SKM-1 (cell line): Measurements from ENCODE around the gene EGFR.

Source experiments
- DNase-seq: peaks from one replicate; lab custom pipeline; 2025; ENCODE audit not compliant: unreplicated experiment; lab: John Stamatoyannopoulos, UW

The EGFR gene

GRCh38 chr7:55240418-55241142 lies 221.8 kb downstream of the EGFR start:
- no peak for DNase-seq

GRCh38 chr7:55241958-55242357 lies 223.1 kb downstream of the EGFR start:
- no peak for DNase-seq

DNA sequence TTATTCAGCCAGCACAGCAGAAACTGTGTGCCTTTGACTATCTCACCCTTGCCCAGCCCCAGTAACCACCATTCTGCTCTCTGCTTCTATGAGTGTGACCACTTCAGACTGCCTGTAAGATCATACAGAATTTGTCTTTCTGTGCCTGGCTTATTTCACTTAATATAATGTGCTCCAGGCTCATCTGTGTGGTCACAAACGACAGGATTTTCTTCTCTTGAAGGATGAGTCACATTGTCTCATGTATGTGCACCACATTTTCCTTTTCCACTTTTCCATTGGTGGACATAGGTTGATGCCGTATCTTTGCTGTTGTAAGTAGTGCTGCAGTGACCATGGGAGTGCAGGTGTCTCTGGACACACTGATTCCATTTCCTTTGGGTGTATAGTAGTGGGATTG lies 223.8 kb downstream of the EGFR start:
- DNase-seq, result no peak

GRCh38 chr7:55244006-55244745 lies 225.4 kb downstream of the EGFR start:
- no peak for DNase-seq

GRCh38 chr7:55245271-55245723 lies 226.5 kb downstream of the EGFR start:
- DNase-seq, result no peak

GRCh38 chr7:55246171-55246570 lies 227.4 kb downstream of the EGFR start:
- DNase-seq, result no peak

DNA sequence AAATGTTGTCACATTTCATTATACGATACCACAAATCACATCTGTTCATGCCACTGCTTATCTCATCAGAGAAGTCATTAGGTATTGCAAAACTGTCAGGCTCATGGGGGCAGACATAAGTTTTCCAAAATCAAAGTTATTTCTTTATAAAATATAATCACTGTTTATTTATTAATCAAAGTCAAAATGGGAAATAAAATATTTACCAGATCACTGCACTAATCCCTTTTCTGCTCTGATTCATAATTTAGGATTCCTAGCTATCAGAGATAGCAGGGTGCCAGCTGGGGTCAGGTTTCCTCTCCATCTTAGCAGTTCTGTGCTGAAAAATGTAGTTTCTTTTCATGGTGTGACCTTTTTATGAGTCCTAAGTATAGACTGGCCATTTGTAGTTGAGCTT lies 228.6 kb downstream of the EGFR start:
- no peak for DNase-seq

DNA sequence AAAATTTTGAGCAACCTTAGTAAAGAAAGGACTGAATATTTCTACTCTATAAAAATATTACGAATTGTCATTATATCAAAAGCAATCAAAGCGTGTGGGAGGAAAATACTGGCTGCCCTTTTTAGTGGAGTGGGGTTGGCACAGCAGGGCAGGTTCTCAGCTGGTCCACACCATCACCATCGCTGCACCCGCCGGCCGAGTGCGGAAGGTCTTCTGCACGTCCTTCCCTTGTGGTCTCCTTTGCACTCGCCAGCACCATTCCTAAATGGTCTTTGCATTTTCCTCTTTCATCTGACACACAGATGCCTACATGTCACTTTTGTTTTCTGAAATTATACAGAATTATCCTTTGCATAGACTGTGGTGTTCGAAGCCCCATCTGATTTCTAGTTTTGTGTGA lies 229.7 kb downstream of the EGFR start:
- no peak for DNase-seq

DNA sequence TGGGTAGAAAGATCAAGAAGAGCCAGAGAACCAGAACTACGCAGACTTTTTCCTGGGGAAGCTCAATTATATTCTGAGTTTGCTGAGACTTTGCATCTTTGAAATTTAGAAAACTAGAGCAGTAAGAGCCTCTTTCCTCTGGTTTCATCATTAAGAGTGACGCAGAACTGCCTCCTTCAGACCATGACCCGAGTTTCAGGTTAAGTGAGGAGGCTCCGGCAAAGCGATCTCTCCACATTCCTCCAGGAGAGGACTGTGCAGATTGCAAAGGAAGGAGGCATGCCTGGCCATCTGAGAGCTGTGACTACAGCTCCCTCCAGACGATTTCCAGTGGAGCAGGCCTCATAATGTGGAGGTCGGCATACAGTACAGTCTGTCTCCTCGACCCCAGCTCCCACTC lies 230.5 kb downstream of the EGFR start:
- DNase-seq, result no peak

DNA sequence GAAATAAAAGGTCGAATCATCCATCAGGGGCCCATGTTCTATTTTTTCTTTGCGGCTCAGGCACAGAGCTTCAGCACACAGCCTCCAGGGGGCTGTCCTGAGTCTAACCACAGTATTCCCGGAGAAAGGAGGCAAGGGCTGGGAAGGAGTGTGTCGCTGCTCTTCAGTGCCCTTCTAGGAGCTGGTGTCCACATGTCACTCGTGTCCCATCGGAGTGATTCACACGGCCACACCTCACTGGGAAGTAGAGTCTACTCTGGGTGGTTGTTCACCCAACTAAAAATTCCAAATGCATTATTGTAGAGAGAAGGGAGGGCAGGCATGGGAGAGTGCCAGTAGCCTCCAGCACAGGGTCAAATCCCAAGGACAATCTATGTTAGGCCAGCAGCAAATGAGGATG lies 231.5 kb downstream of the EGFR start:
- DNase-seq, result no peak

- DNase-seq, result no peak
These were observed 232.5 kb downstream of the EGFR start for GRCh38 chr7:55251313-55251712.

GRCh38 chr7:55251911-55252310 lies 233.1 kb downstream of the EGFR start:
- DNase-seq, result no peak

DNA sequence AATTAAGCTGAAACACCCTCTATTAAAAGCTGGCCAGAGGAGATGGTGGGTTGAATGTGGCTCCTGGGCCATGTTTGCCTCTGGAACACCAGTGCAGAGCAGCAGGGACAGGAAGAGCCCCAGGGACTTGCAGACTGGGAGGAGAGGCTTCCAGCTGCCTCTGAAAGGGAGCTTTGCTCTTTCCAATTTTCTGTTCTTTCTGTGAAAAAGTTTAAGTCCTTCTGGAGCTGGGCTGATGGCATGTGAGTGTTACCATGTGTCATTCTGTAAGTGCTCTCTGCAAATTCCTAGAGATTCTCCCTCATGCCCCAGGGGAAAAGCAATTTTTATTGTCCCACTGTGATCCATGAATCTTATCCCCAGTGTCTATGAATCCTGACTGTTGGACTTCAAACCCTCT lies 233.6 kb downstream of the EGFR start:
- no peak for DNase-seq

GRCh38 chr7:55253188-55253587 lies 234.4 kb downstream of the EGFR start:
- DNase-seq, result no peak

- no peak for DNase-seq
These were observed 235.4 kb downstream of the EGFR start for GRCh38 chr7:55254242-55254595.

DNA sequence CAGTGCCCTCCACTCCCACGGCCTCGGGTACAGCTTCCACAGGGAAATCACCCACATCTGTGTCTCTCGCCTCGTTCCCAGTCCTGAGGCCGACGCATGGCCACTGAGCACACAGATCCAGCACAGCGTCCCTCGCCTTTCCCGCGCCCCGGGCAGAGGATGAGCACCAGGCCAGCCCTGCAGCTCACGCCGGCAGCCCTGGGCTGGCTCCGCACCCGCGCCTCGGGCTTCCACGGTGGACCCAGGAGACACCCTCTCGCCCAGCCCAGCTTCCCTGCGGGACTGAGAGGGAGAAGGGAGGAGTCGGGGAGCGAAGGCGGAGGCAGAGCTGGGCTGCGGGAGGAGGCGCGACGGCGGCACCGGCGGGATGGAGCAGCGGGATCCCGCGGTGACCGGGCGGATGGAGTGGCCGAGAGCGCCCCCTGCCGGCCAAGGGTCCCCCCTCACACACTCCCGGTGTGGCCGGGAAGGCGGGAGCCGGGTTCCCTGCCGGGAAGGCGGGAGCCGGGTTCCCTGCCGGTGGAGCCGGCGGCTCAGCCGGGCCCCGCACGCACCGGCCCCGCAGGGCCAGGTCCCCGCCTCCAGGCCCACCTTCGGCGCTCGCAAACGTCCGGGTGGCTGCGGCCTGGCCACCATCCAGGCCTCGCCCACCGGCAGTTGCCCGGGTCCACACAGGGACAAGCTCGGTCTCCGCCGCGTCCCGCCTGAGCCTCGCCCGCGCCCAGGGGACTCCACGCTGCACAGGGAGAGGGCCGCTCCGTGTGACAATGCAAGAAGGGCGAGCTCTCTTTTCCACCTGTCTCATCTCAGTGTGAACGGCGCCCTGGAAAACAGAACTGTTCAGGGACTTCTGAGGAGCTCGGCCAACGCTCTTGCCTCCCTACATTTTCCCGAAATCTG lies 236.0 kb downstream of the EGFR start:
- DNase-seq, result peak; percentile 18

DNA sequence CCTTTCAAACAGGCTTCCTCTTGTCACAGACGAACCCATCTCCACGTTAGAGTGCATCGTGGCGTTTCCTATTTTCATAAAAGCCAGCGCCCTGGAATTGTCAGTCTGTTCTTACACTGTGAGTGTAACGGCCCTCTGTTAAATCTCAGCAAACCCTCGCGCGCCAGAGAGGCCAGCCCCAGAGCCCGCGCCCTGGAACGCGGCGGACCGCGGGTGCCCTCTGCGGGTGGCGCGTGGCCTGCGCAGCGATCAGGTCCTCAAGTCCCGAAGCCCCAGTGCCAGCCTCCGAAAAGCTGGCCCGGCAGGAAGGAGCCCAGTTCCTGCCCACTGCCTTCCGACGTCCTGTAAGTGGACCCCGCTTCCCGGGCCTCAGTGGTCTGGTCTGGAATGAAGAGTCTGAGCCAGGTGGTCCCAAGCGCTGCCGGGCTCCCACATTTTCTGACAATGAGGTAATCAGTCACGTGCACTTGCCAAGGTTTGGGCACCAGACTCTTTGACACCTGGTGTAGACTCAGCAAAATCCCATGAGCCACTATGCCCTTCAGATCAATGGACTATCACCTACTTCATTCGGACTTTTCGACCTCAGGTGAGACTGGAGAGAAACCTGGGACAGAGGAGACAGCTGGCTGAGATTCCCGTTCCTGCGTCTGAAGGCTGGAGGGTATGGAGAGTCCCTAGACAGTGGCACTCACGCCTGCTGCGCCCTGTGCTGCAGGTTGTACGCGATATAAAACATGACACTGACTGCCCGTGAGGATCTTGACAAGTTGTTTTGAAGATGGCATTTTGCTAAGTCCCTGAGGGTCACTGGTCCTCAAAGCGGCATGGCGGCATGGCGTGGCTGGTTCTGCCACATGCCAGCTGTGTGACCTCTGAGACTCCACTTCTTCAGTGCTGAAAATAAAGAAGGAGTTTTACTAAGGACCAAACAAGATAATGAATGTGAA lies 237.0 kb downstream of the EGFR start:
- DNase-seq, result peak; percentile 13

GRCh38 chr7:55258631-55259030 lies 239.8 kb downstream of the EGFR start:
- no peak for DNase-seq

DNA sequence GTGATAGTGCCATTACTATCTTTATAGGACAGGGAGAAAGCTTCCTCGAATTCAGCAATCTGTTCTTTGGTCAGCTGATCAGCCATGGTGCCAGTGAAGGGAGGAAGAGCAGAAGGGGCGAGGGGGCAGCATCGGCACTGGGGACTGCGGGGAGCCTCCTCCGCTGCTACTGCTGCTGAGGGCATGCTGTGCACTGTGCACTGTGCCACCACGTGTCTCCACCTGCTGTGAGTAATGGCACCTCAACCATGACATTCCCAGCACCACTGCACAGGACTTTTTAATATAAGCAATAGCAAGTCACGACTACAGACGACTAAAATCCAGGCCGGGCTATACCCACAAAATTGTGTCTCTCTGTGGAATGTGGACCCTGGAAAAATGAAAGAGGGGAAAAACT lies 241.4 kb downstream of the EGFR start:
- DNase-seq, result no peak

GRCh38 chr7:55260676-55261385 lies 242.0 kb downstream of the EGFR start:
- no peak for DNase-seq
